ENCODE results near the gene CSF2.

The CSF2 gene

GRCh38 chr5:132055808-132056609, 17.6 kb upstream of the CSF2 start:
- no peaks in the 10 kb centered on the region for H3K4me1 ChIP-seq (ENCODE audit: control insufficient read depth, insufficient read depth, low read length)
- DNase-seq (ENCODE audit: low read depth) = no peak

GRCh38 chr5:132056610-132057497, 16.7 kb upstream of the CSF2 start:
- H3K36me3 ChIP-seq (ENCODE audit: control insufficient read depth, insufficient read depth, low read length, severe bottlenecking) = no peaks in the 10 kb centered on the region
- no peak for DNase-seq (ENCODE audit: low read depth)
- H3K9ac ChIP-seq (ENCODE audit: low read length) = no peak overlapping the region
- H3K9me3 ChIP-seq (ENCODE audit: control insufficient read depth, low read length) = no peaks in the 10 kb centered on the region
- H3K4me3 ChIP-seq (ENCODE audit: low read length) = no peak overlapping the region
- H3K27me3 ChIP-seq (replicated peaks; ENCODE audit: control insufficient read depth, insufficient read depth, low read length) = peaks cover 35% of the 10 kb centered on the region
- H3K4me1 ChIP-seq (ENCODE audit: control insufficient read depth, insufficient read depth, low read length) = no peaks in the 10 kb centered on the region

More at GRCh38 chr5:132055808-132056609, 17.6 kb upstream of the CSF2 start:
- no peak overlapping the region for H3K9ac ChIP-seq (ENCODE audit: low read length)
- no peaks in the 10 kb centered on the region for H3K36me3 ChIP-seq (ENCODE audit: control insufficient read depth, insufficient read depth, low read length, severe bottlenecking)
- no peaks in the 10 kb centered on the region for H3K9me3 ChIP-seq (ENCODE audit: control insufficient read depth, low read length)
- peaks cover 42% of the 10 kb centered on the region for H3K27me3 ChIP-seq (replicated peaks; ENCODE audit: control insufficient read depth, insufficient read depth, low read length)
- no peak overlapping the region for H3K4me3 ChIP-seq (ENCODE audit: low read length)

- no peak overlapping the region for H3K4me3 ChIP-seq (ENCODE audit: low read length)
- H3K9ac ChIP-seq (ENCODE audit: low read length) = no peak overlapping the region
- no peaks in the 10 kb centered on the region for H3K9me3 ChIP-seq (ENCODE audit: control insufficient read depth, low read length)
- peaks cover 31% of the 10 kb centered on the region for H3K27me3 ChIP-seq (replicated peaks; ENCODE audit: control insufficient read depth, insufficient read depth, low read length)
- no peaks in the 10 kb centered on the region for H3K36me3 ChIP-seq (ENCODE audit: control insufficient read depth, insufficient read depth, low read length, severe bottlenecking)
- DNase-seq (ENCODE audit: low read depth) = no peak
- no peaks in the 10 kb centered on the region for H3K4me1 ChIP-seq (ENCODE audit: control insufficient read depth, insufficient read depth, low read length)
Observed at GRCh38 chr5:132057498-132058255, 15.9 kb upstream of the CSF2 start.

GRCh38 chr5:132058646-132059042, 14.9 kb upstream of the CSF2 start:
- H3K9me3 ChIP-seq (ENCODE audit: control insufficient read depth, low read length) = no peaks in the 10 kb centered on the region

GRCh38 chr5:132059043-132059695, 14.4 kb upstream of the CSF2 start:
- Histone ChIP-seq H3K9me3 (ENCODE audit: control insufficient read depth, low read length) (no peaks in the 10 kb centered on the region), H3K4me3 (ENCODE audit: low read length) (no peak overlapping the region), H3K9ac (ENCODE audit: low read length) (no peak overlapping the region), H3K27me3 (replicated peaks; ENCODE audit: control insufficient read depth, insufficient read depth, low read length) (peaks cover 24% of the 10 kb centered on the region), H3K36me3 (ENCODE audit: control insufficient read depth, insufficient read depth, low read length, severe bottlenecking) (no peaks in the 10 kb centered on the region), H3K4me1 (ENCODE audit: control insufficient read depth, insufficient read depth, low read length) (no peaks in the 10 kb centered on the region)
- no peak for DNase-seq (ENCODE audit: low read depth)

More at GRCh38 chr5:132058646-132059042, 14.9 kb upstream of the CSF2 start:
- peaks cover 29% of the 10 kb centered on the region for H3K27me3 ChIP-seq (replicated peaks; ENCODE audit: control insufficient read depth, insufficient read depth, low read length)
- no peaks in the 10 kb centered on the region for H3K4me1 ChIP-seq (ENCODE audit: control insufficient read depth, insufficient read depth, low read length)
- H3K9ac ChIP-seq (ENCODE audit: low read length) = no peak overlapping the region
- no peak for DNase-seq (ENCODE audit: low read depth)
- no peak overlapping the region for H3K4me3 ChIP-seq (ENCODE audit: low read length)
- no peaks in the 10 kb centered on the region for H3K36me3 ChIP-seq (ENCODE audit: control insufficient read depth, insufficient read depth, low read length, severe bottlenecking)

GRCh38 chr5:132059696-132060500, 13.7 kb upstream of the CSF2 start:
- Histone ChIP-seq H3K4me3 (ENCODE audit: low read length) (no peak overlapping the region), H3K27me3 (replicated peaks; ENCODE audit: control insufficient read depth, insufficient read depth, low read length) (peaks cover 21% of the 10 kb centered on the region), H3K9me3 (ENCODE audit: control insufficient read depth, low read length) (no peaks in the 10 kb centered on the region), H3K36me3 (ENCODE audit: control insufficient read depth, insufficient read depth, low read length, severe bottlenecking) (no peaks in the 10 kb centered on the region), H3K9ac (ENCODE audit: low read length) (no peak overlapping the region), H3K4me1 (ENCODE audit: control insufficient read depth, insufficient read depth, low read length) (no peaks in the 10 kb centered on the region)
- no peak for DNase-seq (ENCODE audit: low read depth)

GRCh38 chr5:132060501-132061161, 13.0 kb upstream of the CSF2 start, which contains the start of gene IL3:
TSS of gene IL3 (plus strand) at chr5:132060655. CDS start at chr5:132060707, 52 bp downstream.
- no peak within 1 kb of the TSS for H3K9ac ChIP-seq (ENCODE audit: low read length)
- H3K4me1 ChIP-seq (ENCODE audit: control insufficient read depth, insufficient read depth, low read length) = no peaks in the 10 kb centered on the region
- H3K4me3 ChIP-seq (ENCODE audit: low read length) = no peak within 1 kb of the TSS
- DNase-seq (ENCODE audit: low read depth) = no peak
- no peaks in the 10 kb centered on the region for H3K9me3 ChIP-seq (ENCODE audit: control insufficient read depth, low read length)
- no peaks in the 10 kb centered on the region for H3K36me3 ChIP-seq (ENCODE audit: control insufficient read depth, insufficient read depth, low read length, severe bottlenecking)
- H3K27me3 ChIP-seq (replicated peaks; ENCODE audit: control insufficient read depth, insufficient read depth, low read length) = peaks cover 21% of the 10 kb centered on the region

- Histone ChIP-seq H3K9me3 (ENCODE audit: control insufficient read depth, low read length) (no peaks in the 10 kb centered on the region), H3K36me3 (ENCODE audit: control insufficient read depth, insufficient read depth, low read length, severe bottlenecking) (no peaks in the 10 kb centered on the region), H3K4me1 (ENCODE audit: control insufficient read depth, insufficient read depth, low read length) (no peaks in the 10 kb centered on the region), H3K4me3 (ENCODE audit: low read length) (no peak overlapping the region), H3K27me3 (replicated peaks; ENCODE audit: control insufficient read depth, insufficient read depth, low read length) (peaks cover 14% of the 10 kb centered on the region), H3K9ac (ENCODE audit: low read length) (no peak overlapping the region)
- peak; percentile 84 for DNase-seq (ENCODE audit: low read depth)
Observed at GRCh38 chr5:132063090-132063911, 10.3 kb upstream of the CSF2 start.

GRCh38 chr5:132064140-132064539, 9.4 kb upstream of the CSF2 start:
- Histone ChIP-seq H3K9ac (ENCODE audit: low read length) (no peak overlapping the region), H3K4me1 (ENCODE audit: control insufficient read depth, insufficient read depth, low read length) (no peaks in the 10 kb centered on the region), H3K9me3 (ENCODE audit: control insufficient read depth, low read length) (no peaks in the 10 kb centered on the region), H3K27me3 (replicated peaks; ENCODE audit: control insufficient read depth, insufficient read depth, low read length) (peaks cover 9% of the 10 kb centered on the region), H3K4me3 (ENCODE audit: low read length) (no peak overlapping the region), H3K36me3 (ENCODE audit: control insufficient read depth, insufficient read depth, low read length, severe bottlenecking) (no peaks in the 10 kb centered on the region)
- no peak for DNase-seq (ENCODE audit: low read depth)

All from adipocyte (in vitro differentiated cells).